GM21619 (cell line): ENCODE results near the gene PREP.
"Not testable (repeated sequence)": the region's sequence is repeated elsewhere in the genome, so short reads cannot be mapped to it uniquely, and the experiment has no call there.

Source experiments
- ATAC-seq: cut with Tn5 transposase; IDR thresholded peaks from one replicate; pipeline ENCODE4 v1.9.1; 2021; ENCODE audit not compliant: unreplicated experiment

The PREP gene

DNA sequence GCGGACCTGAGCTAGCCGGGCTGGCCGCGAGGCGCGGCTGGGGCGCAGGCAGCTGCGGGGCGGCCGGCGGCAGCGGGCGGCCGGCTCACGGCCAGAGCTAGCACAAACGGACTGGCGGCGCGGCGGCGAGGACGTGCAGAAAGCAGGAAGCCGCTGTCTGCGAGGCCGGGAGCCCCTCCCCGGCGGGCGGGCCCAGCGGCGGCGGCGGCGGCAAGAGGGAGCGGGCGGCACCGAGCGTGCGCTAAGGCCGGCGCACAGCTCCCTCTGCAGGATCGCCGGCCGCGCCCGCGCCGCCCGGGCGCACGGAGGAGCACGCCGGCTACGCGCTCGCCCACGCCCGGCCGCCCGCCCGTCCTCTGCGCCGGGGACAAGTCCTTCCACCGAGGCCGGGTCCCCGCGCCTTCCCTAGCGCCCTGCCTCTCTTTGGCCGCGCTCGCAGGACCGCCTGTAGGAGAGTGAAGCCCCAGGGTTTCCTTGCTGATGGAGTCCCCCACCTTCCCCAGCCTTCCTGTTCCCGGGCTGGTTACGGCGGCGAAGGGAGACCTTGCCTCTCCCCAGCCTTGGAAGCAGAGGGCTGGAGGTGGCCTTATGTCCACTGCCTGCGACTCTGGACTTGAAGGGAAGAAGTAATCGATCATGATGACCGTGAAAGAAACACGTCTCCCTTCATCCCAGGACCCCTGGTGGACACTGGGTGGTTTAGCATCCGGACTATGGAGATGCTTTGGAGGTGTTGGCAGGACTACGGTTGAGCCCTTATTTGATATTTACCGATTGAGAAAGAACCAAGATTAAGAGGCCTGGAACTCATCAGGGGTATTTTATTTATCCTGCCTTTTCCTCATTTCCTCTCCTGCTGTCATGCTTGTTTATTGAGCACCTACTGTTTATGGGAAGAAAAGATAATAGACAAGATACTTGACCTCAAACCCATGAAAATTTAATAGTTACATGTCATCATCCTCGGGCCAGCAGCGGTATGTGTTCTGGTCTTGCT lies at the start of gene PREP:
Gene PREP (minus strand): TSS at position 144 of the 997 bp plus-strand sequence. CDS start 191 bp downstream, outside the sequence.
- peak; percentile 90 for ATAC-seq

DNA sequence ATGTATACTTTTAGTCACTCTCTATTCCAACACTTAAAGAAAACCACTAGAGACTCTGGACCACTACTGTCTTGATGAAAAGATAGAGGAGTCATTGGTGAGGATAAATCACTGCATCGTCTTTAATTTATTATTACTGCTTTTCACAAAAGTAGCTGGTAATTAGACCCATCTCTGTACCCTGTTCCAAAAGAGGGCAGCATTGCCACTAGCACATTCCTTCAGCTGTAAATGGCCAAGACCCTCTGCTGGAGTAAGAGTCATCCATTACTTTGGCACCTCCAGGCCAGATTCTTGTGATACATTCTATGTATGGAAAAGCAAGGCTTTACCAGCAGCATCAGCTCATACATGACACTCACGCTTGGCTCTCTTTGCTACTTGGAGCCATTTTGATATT lies 49.5 kb upstream of the PREP start:
- no peak for ATAC-seq

DNA sequence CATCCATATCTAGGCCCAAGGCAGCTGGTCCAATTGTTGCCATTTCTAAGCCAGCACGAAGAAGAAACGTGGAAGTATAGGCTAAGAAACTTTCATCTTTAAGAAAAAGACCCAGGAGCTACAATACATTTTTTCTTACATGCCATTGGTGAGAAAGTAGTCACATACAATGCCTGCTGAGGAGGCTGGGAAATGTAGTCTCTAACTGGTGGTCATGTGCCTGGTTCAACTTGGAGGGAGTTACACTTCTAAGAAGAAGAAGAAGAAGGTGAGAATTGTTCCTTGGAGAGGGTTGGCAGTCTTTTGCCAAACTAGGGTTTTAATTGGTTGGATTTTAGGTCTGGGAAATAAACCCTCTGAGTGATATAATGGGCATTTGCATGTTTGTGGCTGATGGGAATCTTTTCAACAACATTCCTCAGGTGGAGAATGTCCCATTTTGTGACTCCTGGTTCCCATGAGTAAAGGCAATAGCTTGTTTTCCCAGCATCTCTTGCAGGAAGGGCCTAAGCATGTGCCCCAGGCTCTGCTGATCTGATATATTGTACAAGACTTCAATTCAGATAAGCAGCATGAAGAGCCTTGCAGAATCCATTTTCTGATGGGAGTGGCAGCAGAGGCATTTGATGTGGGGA lies 47.0 kb upstream of the PREP start:
- no peak for ATAC-seq

DNA sequence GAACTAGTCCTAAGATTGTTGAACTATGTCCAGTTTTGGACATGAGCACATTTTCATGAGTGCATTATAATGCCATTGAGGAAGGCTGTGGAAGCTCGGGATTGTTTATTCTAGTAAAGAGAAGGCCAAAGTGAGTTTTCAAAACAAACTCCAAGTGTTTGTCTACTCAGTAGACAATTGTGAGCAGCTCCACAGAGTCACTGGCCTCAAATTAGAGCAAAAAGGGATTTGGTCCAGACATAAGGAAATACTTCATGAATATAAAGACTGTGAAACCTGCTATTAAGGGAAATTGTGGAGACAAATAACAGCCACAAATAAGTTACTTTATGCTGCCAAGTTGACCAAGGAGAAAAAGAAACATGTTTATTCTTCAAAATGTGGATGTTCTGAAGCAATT lies 42.6 kb upstream of the PREP start:
- ATAC-seq: no peak

DNA sequence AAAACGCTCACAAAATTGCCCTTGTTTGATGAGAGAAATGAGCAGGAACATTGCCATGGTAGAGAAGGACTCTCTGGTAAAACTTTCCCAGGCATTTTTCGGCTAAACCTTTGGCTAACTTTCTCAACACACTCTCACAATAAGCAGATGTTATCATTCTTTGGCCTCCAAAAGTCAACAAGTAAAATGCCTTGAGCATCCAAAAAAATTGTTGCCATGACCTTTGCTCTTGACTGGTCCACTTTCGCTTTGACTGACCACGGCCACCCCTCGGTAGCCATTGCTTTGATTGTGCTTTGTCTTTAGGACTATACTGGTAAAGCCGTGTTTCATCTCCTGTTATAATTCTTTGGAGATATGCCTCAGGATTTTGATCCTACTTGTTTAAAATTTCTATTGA lies 41.1 kb upstream of the PREP start:
- no peak for ATAC-seq

DNA sequence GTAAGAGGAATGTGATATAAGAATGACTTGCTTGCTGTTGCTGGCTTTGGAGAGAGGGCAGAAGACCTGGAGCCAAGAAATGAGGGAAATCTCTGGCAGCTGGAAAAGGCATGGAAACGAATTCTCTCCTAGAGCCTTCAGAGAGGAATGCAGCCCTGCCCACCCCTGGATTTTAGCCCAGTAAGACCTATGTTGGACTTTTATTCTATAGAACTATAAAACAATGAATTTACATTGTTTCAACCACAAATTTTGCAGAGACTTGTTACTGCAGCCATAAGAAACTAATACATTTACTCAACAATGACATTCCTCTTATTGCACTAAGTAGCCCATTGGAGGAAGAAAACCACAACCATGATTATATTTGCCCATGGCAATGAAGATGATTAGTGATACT lies 39.5 kb upstream of the PREP start:
- no peak for ATAC-seq

DNA sequence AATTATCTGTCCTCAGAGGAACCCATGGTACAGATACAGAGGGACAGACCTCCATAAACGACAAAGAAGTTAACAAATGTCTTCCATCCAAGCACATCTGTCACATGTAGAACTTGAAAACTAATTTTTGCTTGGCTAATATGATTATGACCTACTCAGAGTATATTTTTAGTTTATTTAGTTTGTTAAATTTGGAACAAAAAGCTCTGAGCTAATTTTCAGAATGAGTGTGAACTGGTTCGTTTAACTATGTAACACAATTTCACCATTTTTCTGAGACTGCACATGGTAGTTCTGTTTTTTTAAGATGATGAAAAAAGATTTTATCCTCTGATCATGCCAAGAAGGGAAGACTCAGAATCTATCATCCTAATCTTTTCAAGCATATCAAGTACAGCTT lies 34.4 kb upstream of the PREP start:
- ATAC-seq: no peak

DNA sequence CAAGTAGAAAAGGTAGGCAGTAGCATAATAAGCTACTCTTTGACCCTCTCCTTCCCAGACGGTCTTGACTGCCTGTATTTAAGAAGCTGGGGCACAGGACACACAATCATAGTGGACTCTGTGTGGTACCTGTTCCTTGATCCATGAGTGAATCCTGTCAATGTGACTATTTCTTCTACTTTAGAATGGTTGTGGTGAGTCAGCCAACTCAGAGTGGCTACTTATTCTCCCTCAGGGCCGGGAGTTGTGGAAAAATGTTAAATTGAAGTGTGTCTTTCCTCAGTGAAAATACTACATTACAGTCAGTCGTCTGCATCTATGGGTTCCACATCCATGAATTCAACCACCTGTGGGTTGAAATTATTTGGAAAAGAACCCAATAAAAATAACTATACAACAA lies 30.8 kb upstream of the PREP start:
- no peak for ATAC-seq

DNA sequence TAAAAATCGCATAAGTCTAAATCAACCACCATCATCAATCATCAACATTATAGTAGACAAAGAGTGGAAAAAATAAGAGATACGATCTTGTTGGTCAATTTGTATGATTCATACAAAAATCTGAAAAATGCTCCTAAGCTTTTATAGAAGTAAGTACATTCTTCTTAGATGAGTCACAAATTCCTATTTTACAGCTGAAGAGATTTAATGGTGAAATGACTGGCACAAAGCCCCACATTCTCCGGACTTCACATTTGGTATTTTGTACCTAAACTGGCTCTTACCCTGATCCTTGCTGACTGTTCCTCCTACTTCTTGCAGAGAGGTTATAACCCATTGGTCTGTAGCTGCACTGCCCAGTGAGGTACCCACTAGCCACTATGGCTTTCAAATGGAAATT lies 29.9 kb upstream of the PREP start:
- no peak for ATAC-seq

DNA sequence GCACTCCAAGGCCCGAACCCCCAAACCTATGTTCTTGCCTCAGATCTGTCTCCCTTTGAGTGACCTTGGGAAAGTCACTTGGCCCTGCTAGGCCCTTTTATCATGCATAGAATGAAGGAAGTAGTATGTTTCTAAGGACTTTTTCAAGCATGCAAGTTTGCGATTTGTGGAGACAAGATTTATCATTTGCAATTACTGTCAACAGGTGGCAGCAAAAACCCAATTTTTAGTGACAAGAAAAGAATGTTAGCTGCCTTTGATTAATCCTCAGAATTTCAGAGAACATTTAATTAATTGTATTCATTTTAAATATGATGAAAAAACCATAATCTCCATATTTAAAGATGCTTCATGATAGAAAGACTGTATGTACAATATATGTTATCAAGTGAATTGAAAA lies 28.3 kb upstream of the PREP start:
- ATAC-seq: no peak

DNA sequence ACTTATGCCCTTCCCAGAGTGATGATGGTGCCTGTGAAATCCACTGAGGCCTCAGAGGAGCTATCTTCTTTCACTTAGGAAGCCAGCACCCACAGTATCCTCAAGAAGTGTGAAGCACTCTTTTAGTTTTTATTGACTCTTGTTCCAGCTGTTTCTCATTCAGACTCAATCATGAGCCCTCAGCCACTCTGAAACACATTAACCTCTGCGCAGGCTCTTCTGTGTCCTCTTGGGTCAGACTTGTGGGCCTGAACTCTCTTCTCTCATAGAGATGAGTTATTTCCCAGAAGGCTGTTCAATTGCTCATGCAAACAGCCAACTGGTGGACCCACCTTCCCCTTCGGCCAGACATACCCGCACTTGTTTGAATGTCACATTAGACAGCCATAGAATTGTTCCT lies 27.8 kb upstream of the PREP start:
- no peak for ATAC-seq

DNA sequence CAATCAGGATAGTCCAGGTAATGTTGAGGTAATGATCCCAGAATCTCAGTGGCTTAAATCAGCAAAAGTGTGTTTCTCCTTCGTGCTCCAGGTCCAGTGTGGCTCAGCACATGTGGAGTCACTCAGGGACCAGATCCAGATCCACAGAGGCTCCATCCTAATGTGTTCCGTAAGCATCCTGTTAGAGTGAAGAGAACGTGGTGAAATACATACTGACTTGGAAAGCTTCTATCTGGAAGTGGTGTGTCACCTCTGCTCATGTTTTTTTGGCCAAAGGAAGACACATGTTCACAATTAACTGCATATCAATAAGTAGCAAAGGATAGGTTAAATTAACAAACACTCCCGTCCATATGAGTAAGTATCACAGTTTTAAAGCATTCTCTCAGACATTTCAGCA lies 26.8 kb upstream of the PREP start:
- no peak for ATAC-seq

DNA sequence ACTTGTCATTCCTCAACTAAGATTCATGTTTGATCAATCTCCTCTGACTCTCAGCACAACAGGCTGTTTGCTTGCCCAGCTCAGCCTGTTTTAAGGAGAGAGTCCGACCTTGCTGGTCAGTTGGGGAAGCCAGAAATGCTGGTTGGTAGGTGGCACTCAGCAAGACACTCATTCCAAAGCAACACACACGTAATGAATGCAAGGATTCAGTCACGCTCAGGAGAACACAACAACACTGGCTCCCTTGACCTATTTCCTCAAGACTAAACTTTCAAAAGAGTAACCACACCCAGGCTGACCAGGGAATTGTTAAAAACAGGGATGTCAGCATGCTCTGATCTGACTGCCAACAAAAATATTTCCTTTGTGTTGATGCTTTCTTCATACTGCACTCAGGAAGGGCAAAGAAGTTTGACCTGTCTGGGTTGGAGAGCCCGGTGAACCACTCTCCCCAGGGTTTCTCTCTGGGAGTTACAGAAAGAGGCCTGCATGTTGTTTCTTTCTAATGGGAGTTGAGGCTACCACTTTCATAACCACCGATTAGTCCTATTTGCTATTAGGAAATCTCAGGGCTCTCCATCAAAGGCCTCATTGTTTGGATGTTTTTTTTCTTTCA lies 25.6 kb upstream of the PREP start:
- ATAC-seq: no peak

DNA sequence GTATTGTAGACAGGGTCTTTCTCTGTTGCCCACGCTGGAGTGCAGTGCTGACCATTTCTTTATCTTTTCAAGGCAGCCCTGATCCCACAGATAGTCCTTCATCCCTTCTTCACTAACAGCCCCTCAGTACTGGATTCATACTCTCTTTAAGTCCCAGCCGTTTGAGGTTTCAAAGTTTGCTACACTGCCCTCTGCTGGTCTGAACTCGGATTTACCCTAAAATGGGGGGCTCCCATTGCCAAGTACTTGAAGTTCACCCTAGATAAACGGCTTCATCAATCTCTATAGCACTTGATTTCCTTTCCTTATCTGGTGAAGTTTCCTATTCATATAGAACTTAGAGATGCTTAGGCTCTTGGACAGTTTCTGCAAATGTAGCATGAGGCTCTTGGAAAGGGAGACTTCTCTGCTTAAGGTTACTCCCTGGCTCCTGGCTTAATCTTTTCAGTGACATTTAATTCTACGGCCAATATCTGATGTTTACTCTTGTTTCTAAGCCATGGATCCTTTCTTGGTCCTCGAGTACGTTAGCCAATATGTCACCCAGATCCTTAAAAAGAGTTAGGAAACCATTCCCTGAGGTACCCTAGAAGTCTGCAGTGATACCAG lies 21.4 kb upstream of the PREP start:
- ATAC-seq: no peak

DNA sequence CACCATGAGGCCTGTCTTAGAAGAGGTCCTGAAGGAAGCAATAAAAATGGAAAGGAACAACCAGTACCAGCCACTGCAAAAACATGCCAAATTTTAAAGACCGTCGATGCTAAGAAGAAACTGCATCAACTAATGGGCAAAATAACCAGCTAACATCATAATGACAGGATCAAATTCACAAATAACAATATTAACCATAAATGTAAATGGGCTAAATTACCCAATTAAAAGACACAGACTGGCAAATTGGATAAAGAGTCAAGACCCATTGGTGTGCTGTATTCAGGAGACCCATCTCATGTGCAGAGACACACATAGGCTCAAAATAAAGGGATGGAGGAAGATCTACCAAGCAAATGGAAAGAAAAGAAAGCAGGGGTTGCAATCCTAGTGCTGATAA lies 14.1 kb upstream of the PREP start:
- not testable (repeated sequence) for ATAC-seq

DNA sequence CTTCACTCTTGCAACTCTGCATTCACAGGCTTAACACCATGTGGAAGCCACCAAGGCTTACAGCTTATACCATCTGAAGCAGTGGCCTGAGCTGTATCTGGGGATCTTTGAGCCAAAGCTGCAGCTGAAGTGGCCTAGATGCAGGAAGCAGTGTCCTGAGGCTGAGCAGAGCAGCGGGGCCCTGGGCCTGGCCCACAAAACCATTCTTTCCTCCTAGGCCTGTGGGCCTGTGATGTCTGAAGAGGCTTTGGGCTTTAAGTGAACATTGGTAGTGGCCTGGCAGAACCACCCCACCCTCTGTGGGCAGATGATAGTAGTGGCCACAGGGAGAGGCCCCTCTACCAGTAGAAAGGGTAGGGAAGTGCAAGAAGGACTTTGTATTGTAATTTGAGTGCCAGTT lies 6.9 kb upstream of the PREP start:
- no peak for ATAC-seq

DNA sequence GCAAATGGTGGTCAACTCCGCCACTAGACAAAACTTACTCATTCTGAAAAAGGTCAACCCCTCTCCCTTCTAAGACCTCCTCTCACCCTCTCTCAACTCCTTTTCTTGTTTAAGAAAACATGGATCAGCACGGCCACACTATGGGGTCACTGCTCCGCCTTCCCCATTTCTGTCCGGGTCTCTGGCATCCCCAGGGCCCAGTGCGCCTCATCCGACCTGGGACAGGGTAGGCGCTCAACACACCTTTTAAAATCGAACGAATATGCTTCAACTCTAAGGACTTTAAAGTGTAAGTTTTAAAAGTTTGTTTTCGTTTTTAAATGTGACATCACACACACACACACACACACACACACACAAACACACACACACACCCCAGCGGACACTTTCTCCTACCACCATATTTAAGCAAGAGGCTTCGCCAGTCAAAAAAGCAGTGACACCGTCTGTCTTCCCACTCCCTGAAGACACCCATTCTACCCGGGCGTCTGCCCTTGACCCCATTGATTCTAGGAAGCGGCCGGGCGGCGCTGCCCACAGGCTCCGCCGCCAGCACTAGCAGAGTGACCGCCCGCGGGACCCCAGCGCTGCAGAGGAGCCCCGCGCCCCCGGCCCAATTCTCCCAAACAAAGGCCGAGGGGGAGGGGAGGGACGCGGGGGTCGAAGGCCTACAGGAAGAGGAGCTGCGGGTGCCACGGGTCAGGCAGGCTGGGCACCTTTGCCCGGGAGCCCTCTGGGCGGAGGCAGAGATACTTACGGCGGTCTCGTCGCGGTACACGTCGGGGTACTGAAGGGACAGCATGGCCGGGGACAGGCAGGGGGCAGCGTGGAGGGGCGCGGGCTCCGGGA lies 568 bp downstream of the PREP start:
- peak; percentile 10 for ATAC-seq

DNA sequence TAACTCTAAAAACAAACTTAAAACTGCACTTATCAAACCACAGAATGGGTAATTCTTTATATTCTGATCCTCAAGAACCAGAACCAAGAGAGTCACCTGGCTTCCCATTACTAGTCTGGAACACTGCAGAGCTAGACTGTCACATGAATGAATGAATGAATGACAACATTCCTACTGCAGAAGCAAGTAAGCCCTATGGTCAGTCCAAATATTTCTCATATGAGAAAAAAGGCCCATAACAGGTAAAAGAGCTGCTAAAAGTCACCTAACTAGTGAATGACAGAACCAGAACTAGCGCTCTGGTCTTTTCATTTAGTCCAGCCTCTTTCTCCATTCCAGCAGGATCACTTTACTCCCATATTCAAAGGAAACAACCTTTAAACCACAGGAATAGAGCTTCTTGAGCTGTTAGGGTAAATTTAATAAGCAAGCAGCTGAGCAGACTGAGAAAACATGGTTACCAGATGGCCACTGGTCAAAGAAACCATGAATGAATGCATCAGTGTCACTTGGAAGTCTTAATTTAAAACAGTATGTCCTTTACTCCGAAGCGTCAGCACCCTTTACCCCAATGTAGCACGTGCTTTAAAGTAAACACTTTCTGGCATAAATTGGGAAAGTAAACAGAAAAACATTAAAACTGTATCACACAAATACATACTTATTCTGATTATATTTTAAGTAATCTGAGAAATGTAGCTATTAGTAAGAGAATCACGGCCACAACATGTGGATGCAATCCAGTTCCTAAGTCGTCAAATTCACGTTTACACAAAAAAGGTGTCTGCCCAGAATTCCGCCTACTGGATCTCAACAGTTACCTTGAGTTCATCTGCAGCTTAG lies 1.4 kb downstream of the PREP start:
- ATAC-seq: no peak

DNA sequence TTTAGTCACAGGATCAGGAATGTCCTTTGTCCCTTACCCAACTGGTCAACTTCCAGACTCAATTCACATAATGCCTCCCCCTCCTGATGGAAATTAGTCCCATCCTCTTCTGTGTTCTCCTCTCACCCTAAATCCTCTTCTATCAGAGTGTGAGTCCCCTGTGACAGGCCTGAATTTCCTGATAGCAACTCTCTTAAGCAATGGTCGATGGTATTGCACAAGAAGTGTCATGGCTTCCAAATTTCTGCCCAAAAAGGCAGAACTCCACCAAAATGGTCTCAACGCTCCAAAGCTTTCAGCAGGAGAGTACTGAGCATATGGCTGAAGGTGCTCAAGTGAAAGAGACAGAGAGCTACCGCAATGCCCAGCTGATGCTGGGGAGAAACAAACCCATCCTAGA lies 2.4 kb downstream of the PREP start:
- ATAC-seq: no peak

DNA sequence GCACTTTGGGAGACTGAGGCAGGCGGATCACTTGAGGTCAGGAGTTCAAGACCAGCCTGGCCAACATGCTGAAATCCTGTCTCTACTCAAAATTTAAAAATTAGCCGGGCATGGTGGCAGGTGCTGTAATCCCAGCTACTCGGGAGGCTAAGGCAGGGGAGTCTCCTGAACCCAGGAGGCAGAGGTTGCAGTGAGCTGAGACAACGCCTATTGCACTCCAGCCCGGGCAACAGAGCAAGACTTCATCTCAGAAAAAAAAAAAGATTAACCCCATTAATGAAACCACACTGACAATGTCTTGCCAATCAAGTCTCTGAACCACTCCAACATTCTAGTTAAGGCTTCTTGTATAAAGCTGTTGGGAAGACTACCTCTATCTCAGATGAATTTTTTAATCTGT lies 4.0 kb downstream of the PREP start:
- ATAC-seq: no peak
